Measurements from ENCODE around the gene MPPED2.

- TF ChIP-seq CTCF (CRISPR knock-in tag; IDR thresholded peaks at IDR 0.05) (no peak), POLR2AphosphoS5 (IDR thresholded peaks at IDR 0.05; ENCODE audit: low read depth, low read length) (no peak), FOXP4 (CRISPR knock-in tag; IDR thresholded peaks at IDR 0.05) (no peak), ESRRA (CRISPR knock-in tag; IDR thresholded peaks at IDR 0.05; ENCODE audit: low read depth) (no peak), ZNF749 (CRISPR knock-in tag; IDR thresholded peaks at IDR 0.05; ENCODE audit: borderline replicate concordance) (no peak), PREB (CRISPR knock-in tag; IDR thresholded peaks at IDR 0.05) (no peak), ZNF143 (CRISPR knock-in tag; IDR thresholded peaks at IDR 0.05) (no peak), ZNF263 (CRISPR knock-in tag; IDR thresholded peaks at IDR 0.05) (no peak), NONO (IDR thresholded peaks at IDR 0.05) (no peak), NONO (CRISPR knock-in tag; conservative IDR thresholded peaks at IDR 0.05) (no peak), RAD51 (IDR thresholded peaks at IDR 0.05; ENCODE audit: borderline replicate concordance) (no peak)
These were observed 32.5 kb downstream of the MPPED2 start for GRCh38 chr11:30553521-30554110.
